ENCODE data around the gene CHST12.

GRCh38 chr7:2394566-2395082 lies 8.8 kb upstream of the CHST12 start:
- TF ChIP-seq POLR2A (IDR thresholded peaks at IDR 0.05), result no peak
- TF ChIP-seq CTCF (IDR thresholded peaks at IDR 0.05), result no peak
